Stimulated activated CD8-positive, alpha-beta memory T cell treated with anti-CD3 and anti-CD28 coated beads, Interleukin-15, amount 100 ng/mL, for 48 hours (primary cell): ENCODE data around the gene CHRM5.

Experiments used
- DNase-seq, 2 donors: peaks; one replicate each; pipeline ENCODE4 v3.0.0-alpha.2; 2020; ENCODE audit warnings: low read depth in 2 of 2

CHRM5 gene

DNA sequence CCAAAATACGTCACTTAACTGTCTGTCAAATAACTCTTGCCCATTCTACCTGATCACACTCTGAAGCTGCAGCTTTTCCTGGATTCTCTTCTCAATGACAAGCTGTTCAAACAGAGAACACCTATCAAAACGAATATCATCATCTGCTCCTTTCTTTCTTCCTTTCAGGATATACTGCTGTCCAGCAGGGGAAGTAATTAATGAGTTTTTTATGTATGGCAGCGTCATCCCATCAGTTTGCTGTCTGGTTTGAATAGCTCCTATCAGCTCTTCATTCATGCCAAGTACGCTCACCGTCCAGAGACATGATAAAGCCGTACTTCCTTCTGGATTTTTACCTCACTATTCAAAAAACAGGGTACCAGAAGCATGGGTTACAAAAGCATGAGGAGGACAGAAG, at the start of gene CHRM5:
Gene CHRM5, plus strand, starts transcription at position 274 of the 400 bp plus-strand sequence. CDS start 94,221 bp downstream, outside the sequence.
- no peak for DNase-seq

GRCh38 chr15:33923446-33923845, 44.9 kb upstream of the CHRM5 start:
- DNase-seq = no peak

- DNase-seq = no peak
Observed at GRCh38 chr15:33926260-33926659, 42.0 kb upstream of the CHRM5 start.

DNA sequence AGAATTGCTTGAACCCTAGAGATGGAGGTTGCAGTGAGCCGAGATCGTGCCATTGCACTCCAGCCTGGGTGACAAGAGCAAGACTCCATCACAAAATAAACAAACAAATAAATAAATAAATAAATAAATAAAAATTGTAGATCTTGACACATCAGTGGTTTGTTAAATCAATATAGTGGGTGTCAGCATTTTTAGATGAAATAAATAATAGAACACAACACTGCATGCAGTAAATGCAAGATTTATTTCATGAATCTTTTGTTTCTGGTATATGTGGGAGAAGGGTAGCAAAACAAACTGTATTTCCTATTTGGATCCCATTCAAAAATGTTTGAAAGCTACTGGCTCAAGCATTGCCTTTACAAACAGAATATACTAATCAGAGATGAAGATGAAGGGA, 35.6 kb upstream of the CHRM5 start:
- no peak for DNase-seq

DNA sequence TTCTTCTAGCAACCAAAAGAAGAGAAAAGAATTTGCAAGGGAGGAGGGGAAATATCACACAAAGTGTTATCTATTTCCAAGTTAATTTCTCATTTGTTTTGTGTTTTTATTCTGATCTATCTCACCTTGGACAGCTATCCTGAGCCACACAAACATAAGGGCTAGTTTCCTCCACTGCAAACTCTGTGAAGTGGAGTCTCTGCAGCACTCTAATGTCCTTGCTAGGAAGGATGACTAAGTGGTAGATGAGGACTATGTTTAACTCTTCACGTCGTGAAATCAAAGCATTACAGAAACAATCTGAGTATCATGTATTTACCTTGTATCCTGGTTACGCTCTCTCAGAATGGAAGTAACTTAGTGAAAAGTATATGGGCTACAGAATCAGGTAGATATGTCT, 33.9 kb upstream of the CHRM5 start:
- no peak for DNase-seq

GRCh38 chr15:33934921-33935320, 33.4 kb upstream of the CHRM5 start:
- no peak for DNase-seq

- DNase-seq = no peak
Observed at GRCh38 chr15:33941279-33942063, 26.8 kb upstream of the CHRM5 start.

DNA sequence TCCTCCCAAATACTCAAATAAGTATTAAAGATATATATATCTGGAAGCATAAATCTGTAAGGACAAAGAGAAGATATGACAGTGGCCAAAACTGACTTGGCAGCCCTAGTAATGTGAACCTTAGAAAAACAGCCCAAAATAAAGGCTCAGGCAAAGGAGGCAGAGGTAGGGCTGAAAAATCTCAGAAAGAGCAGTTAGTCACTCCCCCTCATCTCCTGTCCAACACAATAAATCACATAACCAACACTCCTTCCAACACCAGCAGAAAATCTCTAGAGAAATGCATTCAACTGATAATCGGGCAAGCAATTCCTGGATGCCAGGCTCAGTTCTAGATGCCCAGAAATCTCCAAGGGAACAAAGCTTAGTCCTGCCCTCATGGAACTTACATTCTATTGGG, 22.1 kb upstream of the CHRM5 start:
- no peak for DNase-seq

DNA sequence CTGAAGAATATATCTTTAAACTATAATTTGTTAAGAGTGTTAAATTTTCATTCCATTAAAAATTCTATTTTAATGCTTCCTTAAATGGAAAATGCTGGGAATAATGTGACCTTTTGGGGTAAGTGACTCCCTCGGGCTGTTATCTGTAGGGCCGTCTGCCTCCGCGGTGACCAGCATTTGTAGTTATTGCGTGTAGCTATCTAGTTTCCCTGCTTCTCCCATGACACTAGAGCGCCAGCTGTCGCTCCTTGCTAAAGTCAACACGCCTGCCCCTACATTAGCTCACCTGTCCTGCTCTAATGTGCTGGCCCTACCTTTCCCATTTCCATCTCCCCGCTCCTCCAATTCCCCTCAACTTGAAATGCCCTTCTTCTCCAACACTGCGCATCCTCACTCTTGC, 12.4 kb upstream of the CHRM5 start:
- no peak for DNase-seq

DNA sequence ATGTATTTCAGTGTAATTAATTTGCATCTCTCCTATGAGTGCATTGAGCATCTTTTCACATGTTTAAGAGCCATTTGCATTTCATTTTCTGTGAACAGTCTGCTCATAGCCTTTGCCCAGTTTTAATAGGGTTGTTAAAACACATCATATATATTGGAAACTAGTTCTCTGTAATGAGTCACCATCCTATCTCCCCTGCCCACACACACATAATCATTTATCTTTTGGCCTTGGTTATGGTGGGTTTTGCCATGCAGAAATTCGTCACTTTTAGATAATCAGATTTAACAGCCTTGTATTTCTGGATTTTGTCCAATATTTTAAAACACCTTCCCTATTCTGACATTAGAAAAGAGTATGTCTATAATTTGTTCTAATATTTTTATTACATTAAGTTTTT, 11.9 kb upstream of the CHRM5 start:
- no peak for DNase-seq

- no peak for DNase-seq
Observed at GRCh38 chr15:33959844-33960548, 8.3 kb upstream of the CHRM5 start.

DNA sequence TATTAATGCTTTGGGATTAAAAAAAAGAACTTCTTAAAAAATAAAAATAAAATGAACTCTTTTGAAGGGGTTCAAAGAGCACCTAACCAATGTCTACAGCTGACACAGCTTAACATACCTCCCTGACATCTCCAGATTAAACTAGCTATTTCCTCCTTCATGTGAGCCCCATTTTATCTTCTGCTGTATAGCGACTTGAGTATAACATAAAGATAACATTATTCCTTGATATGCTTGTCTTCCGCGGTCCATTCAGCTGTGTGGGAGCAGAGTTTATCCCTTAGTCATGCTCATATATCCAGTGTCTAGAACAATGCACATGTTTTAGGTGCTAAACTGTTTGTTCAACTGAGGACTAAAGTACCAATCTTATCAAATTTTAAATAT, 7.8 kb upstream of the CHRM5 start:
- no peak for DNase-seq

DNA sequence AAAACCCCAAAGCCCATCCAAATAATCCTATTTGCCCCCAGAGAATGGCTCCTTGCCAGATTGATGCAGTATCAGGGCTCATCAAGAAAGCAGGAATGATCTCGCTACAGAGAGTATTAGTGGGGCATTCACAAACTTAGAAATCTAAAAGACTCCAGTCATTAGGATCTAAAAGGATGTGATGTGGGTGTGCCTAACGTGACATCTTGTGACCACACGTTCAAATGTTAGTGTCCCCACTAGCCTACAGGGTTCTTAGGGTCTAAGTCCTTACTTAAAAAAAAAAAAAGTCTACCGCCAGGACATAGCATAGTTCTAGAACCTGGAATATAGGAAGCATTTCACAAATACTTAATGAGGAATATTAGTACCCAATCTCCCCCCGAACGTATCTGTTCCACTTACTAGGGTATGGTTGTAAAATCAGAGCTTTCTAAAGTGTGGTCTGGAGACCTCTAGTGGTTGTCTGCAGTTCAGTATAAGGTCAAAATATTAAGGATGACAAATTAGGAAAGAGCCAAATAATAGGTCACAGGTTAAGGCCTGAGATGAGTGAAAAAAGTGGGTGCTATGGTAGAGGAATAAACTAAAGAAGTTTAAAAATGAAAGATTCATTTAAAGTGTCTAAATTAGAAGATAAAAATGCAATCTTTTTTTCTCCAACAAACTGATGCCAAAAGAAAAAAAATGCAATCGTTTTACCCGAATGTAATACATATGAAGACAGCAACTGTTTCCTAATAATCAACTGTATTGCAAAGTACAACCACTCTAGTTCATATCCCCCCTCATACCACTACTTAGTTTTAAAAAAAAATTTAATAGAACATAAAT, 4.2 kb upstream of the CHRM5 start:
- no peak for DNase-seq

DNA sequence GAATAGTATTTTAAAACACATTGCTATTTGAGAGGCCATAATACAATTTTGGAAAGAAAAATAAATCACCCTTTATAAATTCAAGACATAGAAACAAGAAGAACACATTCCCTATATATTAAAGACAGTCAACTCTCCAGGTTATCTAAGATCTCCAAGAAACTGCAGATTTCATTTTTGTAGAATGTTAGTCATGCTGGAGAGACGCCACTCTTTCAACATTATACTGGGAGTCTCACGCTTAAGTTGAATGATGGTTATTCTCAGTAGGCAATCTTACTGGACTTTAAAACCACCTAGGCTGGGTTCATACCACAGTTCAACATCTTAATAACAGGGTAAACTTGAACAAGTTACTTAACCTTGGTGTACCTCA, 3.6 kb upstream of the CHRM5 start:
- no peak for DNase-seq

- no peak for DNase-seq
Observed at GRCh38 chr15:33968821-33969220, 524 bp downstream of the CHRM5 start.

DNA sequence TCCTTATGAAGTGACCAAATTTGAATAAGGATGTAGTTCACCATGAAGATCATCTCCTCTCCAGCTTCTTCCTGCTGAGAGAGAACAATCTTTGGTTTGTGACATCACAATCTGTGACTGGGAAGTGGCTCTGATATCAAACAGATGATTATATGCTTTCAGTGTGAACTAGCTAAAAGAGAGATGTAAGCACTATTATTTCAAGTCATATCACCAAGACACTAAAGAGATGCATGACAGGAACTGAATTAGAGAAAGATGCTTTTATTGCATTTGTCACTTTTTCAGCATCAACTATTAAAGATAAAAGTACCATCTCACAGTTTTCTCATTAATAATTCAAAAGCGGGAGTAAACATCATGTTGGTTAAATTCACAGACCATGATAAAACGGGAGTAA, 3.5 kb downstream of the CHRM5 start:
- no peak for DNase-seq

DNA sequence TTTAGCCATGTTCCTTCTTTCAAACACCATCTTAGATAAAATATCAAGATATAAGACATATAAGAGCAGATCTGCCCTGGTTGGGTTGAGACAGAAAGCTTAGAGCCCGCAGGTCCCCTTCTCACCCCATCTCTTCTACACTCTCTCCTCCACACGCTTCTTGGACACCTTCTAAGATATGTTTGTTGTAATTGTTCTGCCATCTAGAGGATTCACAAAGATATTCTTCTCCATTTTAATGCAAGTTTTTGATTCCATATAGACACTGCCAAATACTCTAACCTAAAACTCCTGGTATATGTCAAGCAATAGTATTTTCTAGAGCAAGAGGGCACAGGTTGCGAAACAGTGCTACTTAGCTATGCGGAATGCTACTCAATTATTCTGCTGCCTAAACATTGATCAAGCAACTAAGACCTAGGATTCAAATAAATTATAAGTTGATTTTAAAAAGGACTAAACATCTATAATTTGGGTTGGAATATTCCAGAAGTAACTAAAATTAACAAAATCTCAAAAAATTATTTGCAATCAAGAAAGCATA, 6.8 kb downstream of the CHRM5 start:
- DNase-seq = no peak

GRCh38 chr15:33980159-33980558, 11.9 kb downstream of the CHRM5 start:
- DNase-seq = no peak

GRCh38 chr15:33982516-33982915, 14.2 kb downstream of the CHRM5 start:
- DNase-seq = no peak

DNA sequence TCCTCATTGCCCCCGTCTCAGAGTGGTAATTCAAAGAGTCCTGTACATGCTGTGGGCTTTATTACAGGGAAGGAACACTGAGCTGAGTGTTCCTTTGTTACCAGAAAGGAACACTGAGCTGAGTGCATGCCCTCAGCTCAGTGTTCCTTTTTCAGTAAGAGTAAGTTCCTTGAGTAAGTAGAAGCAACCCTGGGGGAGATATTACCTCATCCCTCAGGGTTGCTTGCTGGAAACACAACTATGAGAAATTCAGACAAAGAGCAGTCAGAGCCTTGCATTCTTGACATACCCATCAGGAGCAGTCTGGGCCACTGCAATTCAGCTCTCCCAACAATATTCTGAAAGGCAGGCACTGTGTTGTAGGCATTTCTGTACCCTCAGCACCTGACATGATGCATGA, 17.0 kb downstream of the CHRM5 start:
- DNase-seq = no peak

DNA sequence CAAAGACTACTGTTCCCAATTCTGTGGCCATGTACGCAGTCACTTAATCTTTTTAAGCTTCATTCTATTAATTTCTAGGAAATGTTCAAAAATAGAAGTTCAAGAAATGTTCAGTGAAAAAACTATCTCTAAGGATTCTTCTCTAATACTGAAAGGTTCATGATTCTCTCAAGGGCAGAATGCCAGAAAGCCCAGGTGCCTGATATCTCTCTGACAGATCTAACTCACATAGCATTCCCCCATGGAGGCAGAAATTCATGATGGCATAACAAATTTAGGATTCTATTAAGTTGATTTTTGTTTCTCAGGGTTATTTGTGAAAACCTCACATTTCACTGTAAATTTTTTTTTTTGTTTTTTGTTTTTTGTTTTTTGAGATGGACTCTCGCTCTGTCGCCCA, 17.5 kb downstream of the CHRM5 start:
- DNase-seq = no peak

DNA sequence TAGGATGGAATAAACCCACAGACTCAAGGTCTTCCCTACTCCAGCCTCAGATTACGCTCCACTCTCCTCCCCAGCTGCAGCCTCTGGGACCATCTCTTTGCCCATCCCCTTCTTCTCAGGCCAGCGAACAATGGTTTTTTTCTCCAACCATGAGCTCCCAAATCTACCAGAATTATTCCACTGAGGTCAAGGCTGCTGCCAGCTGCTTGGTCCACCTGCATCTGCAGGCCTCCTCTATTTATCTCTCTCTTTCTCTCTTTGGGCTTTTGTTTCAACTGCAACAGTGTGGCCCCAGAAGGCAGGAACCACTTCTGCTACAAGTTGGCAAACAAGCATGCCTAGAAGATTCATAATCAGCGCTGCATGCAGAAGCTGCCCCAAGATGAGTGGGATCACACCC, 19.1 kb downstream of the CHRM5 start:
- no peak for DNase-seq
